Nephron (organoid): ENCODE measurements around the gene CRIP1.

ENCODE experiments used
- H3K27ac Mint-ChIP-seq, 3 experiments: 2 replicates each; pipeline ENCODE4 v1.8.0; 2020; ENCODE audit warnings: mixed read lengths in 3 of 3, mild to moderate bottlenecking in 2 of 3, moderate library complexity in 1 of 3
- H3K27me3 Mint-ChIP-seq: 2 replicates; pipeline ENCODE4 v1.8.0; 2021; ENCODE audit warnings: low read depth, mild to moderate bottlenecking, moderate library complexity, mixed read lengths
- H3K36me3 Mint-ChIP-seq: 2 replicates; pipeline ENCODE4 v1.8.0; 2020; ENCODE audit warnings: low read depth, mixed read lengths
- H3K4me1 Mint-ChIP-seq: 2 replicates; pipeline ENCODE4 v1.8.0; 2020; ENCODE audit warnings: mixed read lengths
- H3K4me3 Mint-ChIP-seq, 3 experiments: 2 replicates each; pipeline ENCODE4 v1.8.0; 2020; ENCODE audit warnings: mild to moderate bottlenecking in 3 of 3, mixed read lengths in 3 of 3, moderate library complexity in 2 of 3
- H3K9me3 Mint-ChIP-seq: 2 replicates; pipeline ENCODE4 v1.8.0; 2020; ENCODE audit warnings: mixed read lengths
- TF ChIP-seq, protein P1 (sequence below), 3 experiments: fragments of 200-600 bp; sonication (generic); IDR thresholded peaks; one replicate each; pipeline ENCODE4 v1.5.0; 2021; ENCODE audit warnings: antibody characterized with exemption in 3 of 3; ENCODE audit not compliant: unreplicated experiment in 3 of 3

CRIP1 gene

DNA sequence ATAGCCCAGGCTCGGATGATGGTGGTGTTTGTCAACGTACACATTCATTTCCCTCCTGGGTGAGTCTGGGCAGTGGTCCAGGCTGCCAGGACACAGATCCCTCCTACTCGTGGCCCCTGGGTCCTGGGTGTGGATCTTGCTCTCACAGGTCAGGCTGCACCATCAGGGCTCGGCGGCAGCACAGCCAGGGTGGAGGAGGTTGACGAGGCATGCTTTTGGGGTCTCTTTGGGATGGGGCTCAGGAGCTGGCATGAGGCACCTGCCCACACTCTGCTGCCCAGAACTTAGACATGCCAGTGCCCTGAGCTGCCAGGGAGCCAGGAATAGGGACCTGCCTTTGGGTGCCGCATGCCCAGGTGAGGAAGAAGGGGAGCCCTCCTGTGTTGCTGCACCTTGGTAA, 49.4 kb downstream of the CRIP1 start:
- Mint-ChIP-seq H3K36me3 (no peaks in the 10 kb centered on the region), H3K9me3 (no peaks in the 10 kb centered on the region), H3K4me1 (peaks cover 6% of the 10 kb centered on the region), H3K4me3 (no peak overlapping the region), H3K27me3 (peaks cover 25% of the 10 kb centered on the region), H3K27ac (no peak overlapping the region)
- TF ChIP-seq, protein P1, sequence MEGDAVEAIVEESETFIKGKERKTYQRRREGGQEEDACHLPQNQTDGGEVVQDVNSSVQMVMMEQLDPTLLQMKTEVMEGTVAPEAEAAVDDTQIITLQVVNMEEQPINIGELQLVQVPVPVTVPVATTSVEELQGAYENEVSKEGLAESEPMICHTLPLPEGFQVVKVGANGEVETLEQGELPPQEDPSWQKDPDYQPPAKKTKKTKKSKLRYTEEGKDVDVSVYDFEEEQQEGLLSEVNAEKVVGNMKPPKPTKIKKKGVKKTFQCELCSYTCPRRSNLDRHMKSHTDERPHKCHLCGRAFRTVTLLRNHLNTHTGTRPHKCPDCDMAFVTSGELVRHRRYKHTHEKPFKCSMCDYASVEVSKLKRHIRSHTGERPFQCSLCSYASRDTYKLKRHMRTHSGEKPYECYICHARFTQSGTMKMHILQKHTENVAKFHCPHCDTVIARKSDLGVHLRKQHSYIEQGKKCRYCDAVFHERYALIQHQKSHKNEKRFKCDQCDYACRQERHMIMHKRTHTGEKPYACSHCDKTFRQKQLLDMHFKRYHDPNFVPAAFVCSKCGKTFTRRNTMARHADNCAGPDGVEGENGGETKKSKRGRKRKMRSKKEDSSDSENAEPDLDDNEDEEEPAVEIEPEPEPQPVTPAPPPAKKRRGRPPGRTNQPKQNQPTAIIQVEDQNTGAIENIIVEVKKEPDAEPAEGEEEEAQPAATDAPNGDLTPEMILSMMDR (IDR thresholded peaks at IDR 0.05; ENCODE audit: unreplicated experiment in 3 of 3): no peak

DNA sequence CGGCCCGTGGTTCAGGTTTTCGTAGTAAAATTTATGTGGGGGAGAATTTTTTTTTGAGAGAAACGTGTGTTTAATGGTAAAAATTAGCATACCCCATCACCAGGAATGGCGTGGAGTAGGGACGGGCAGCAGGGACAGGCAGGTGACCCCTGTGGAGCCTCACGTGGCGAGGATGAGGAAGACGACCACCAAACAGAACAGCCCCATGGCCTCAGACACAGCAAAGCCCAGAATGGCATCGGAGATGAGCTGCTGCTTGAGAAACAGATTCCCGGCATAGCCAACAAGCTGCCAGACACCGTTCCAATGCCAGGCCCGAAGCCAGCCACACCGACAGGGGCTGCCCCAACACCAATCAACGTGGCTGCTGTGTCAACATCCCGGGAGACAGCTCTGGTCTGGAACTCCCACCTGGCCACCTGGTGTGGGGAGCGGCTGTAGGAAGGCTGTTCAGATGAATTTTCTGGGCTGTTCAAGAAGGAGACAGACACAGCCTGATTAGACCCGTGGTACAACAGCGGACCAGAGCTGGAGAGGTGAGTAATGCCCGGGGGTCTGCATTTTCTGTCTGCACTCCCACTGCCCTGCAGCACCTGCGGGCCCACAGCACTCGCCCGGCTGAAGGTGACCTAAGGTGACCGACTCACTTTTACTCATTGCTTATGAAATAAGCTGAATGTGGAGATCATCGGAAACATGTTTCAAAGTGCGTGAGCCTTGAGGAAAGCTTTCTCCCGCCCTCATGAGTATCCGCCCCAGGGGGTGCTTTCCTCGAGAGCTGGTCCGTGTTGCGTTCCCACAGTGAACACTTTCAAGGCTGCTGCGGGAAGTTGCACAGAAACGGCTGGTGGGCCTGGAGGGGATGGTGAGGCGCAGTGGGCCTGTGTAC, 50.2 kb downstream of the CRIP1 start:
- no peak overlapping the region for H3K27ac Mint-ChIP-seq
- H3K36me3 Mint-ChIP-seq: no peaks in the 10 kb centered on the region
- H3K27me3 Mint-ChIP-seq: peaks cover 30% of the 10 kb centered on the region
- TF ChIP-seq, protein P1 (IDR thresholded peaks at IDR 0.05; ENCODE audit: unreplicated experiment in 3 of 3): no peak
- peaks cover 5% of the 10 kb centered on the region for H3K9me3 Mint-ChIP-seq
- H3K4me3 Mint-ChIP-seq: no peak overlapping the region
- peaks cover 6% of the 10 kb centered on the region for H3K4me1 Mint-ChIP-seq

- Mint-ChIP-seq H3K27me3 (peaks cover 30% of the 10 kb centered on the region), H3K4me3 (no peak overlapping the region), H3K27ac (no peak overlapping the region), H3K9me3 (peaks cover 5% of the 10 kb centered on the region), H3K36me3 (no peaks in the 10 kb centered on the region), H3K4me1 (peaks cover 6% of the 10 kb centered on the region)
- TF ChIP-seq, protein P1 (IDR thresholded peaks at IDR 0.05; ENCODE audit: unreplicated experiment in 3 of 3): peak; percentile 90 to 93 (median 90)
Measured at GRCh38 chr14:105537580-105538474, 51.1 kb downstream of the CRIP1 start.
